SK-N-MC (cell line): Measurements from ENCODE around the gene DTX3.

ENCODE experiments used
- EZH2 ChIP-seq: fragments of 200-600 bp; sonication (generic); IDR thresholded peaks from one replicate; pipeline ENCODE4 v1.6.1; 2017; ENCODE audit warnings: antibody characterized with exemption
- POLR2AphosphoS5 ChIP-seq: IDR thresholded peaks from 2 replicates; pipeline ENCODE4 v1.6.1; 2012; ENCODE audit warnings: mild to moderate bottlenecking, low read depth, low read length, borderline replicate concordance

DNA sequence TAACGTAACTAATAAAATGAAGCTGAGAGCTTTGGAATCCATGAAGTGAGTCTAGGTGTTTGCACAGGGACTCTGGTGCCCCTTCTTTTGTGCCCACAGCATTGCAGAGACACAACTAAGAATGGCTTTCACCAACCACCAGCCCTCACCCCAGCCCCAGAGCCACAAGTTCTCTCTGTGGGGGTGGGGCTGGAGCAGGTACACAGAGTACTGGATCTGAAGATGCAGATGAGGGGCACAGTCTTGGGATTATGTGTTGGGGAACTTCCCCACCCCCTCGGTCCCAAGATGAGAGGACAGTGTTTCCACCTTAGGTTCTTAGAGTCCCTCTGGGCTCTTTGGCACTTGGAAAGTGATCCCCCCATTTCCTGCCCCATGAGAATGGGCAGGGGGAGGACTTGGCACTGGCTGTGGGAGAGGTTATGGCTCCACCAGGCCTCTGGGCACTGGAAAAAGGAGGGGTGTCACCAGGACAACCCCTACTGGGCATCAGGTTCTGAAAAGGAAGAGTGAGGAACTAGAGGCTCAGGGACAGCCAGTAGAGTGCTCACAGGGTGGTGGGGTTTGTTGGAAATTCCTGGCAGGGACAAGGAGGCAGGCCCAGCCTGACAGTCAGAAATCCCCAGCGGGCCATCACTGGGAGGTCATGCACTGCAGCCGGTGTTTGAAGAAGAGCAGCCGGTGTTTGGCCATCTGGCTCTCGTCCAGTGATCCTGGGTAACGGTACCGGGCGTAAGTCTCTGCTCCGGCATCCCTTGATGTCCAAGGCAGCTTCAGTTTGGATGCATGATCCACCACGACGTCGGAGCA is 21.7 kb downstream of the DTX3 start:
- TF ChIP-seq EZH2 (no peak), POLR2AphosphoS5 (no peak)
